Fibroblast of the aortic adventitia (primary cell): ENCODE results near the gene LSM14A. TPM values are rescaled to one million over a fixed set of nuclear protein-coding genes. Genes with fewer than 3 reads are reported as not detected.
A peak's percentile ranks its signal among the peaks of the same experiment; 100 is the strongest.
"Not testable (repeated sequence)": the region's sequence is repeated elsewhere in the genome, so short reads cannot be mapped to it uniquely, and the experiment has no call there.

ENCODE experiments used
- DNase-seq: peaks from one replicate; pipeline ENCODE4 v3.0.0-alpha.2; 2010; ENCODE audit warnings: low read depth
- H3K4me3 ChIP-seq: 2 replicates; pipeline ENCODE4 v1.5.1; 2011; ENCODE audit warnings: low read depth, mild to moderate bottlenecking, control low read depth, low read length, moderate library complexity
- total RNA-seq: library from RNA; depleted of rRNA; stranded (reverse); fragments of >200 nt; gene quantifications from 2 replicates; pipeline ENCODE4 v1.2.3, GENCODE V29; 2012; ENCODE audit warnings: low replicate concordance
- TF ChIP-seq, protein P1 (sequence below): IDR thresholded peaks from 2 replicates; pipeline ENCODE4 v1.5.1; 2011; ENCODE audit warnings: mild to moderate bottlenecking, low read length, control low read depth, inconsistent platforms; ENCODE audit not compliant: insufficient read depth

The LSM14A gene
- total RNA-seq, 1 donor: 55.5 TPM

DNA sequence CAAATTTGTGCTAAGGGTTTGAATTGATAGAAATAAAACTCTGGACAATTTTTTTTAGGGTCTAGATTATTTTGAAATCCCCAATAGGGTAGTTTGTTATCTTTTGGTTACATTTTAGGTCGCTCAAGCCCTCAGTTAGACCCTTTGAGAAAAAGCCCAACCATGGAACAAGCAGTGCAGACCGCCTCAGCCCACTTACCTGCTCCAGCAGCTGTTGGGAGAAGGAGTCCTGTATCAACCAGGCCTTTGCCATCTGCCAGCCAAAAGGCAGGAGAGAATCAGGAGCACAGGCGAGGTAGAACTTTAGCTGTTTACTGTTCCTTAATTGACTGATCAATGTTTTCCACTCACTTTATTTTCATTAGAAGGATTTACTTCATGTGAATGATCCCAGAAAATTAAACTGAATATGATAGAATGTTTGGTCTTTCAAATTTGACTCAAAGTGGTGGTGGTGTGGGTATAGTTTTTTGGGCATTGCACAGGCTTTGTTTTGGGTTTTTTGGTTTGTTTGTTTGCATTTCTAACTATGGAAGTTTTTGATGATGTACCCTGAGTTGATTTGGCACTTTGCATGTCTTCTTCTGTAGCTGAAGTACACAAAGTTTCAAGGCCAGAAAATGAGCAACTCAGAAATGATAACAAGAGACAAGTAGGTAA, 42.8 kb downstream of the LSM14A start:
- no peak overlapping the region for H3K4me3 ChIP-seq
- no peak for DNase-seq
- TF ChIP-seq, protein P1, sequence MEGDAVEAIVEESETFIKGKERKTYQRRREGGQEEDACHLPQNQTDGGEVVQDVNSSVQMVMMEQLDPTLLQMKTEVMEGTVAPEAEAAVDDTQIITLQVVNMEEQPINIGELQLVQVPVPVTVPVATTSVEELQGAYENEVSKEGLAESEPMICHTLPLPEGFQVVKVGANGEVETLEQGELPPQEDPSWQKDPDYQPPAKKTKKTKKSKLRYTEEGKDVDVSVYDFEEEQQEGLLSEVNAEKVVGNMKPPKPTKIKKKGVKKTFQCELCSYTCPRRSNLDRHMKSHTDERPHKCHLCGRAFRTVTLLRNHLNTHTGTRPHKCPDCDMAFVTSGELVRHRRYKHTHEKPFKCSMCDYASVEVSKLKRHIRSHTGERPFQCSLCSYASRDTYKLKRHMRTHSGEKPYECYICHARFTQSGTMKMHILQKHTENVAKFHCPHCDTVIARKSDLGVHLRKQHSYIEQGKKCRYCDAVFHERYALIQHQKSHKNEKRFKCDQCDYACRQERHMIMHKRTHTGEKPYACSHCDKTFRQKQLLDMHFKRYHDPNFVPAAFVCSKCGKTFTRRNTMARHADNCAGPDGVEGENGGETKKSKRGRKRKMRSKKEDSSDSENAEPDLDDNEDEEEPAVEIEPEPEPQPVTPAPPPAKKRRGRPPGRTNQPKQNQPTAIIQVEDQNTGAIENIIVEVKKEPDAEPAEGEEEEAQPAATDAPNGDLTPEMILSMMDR: no peak

DNA sequence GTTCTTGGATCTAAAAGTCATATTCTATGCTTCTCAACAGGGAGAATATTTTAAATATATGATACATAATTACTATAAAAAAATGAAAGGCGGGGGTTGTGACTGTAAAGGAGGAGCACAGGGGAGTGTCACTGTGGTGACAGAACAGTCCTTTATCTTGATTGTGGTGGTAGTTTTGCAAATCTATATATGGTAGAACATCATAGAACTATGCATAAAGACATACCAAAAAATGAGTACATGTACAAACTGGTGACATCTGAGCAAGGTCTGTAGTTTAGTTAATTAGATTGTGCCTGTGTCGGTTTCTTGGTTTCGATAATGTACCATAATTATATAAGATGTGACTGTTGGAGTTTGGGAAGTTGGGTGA, 43.3 kb downstream of the LSM14A start:
- TF ChIP-seq, protein P1: no peak
- no peak overlapping the region for H3K4me3 ChIP-seq
- DNase-seq: no peak

DNA sequence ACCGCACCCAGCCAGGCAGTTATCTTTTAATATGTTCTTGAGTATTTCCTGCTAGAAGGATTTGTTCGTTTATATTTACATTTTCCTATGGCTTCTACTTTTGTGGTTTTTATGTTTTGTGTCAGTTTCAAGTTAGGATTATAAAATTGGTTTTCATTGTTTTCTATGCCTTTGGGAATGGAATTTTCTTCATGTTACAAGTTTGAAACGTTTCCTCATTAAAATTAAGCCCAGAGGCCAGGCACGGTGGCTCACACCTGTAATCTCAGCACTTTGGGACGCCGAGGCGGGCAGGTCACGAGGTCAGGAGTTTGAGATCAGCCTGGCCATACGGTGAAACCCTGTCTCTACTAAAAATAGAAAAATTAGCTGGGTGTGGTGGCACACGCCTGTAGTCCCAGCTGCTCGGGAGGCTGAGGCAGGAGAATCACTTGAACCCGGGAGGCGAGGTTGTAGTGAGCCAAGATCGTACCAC, 44.5 kb downstream of the LSM14A start:
- H3K4me3 ChIP-seq, DNase-seq: not testable (repeated sequence)

DNA sequence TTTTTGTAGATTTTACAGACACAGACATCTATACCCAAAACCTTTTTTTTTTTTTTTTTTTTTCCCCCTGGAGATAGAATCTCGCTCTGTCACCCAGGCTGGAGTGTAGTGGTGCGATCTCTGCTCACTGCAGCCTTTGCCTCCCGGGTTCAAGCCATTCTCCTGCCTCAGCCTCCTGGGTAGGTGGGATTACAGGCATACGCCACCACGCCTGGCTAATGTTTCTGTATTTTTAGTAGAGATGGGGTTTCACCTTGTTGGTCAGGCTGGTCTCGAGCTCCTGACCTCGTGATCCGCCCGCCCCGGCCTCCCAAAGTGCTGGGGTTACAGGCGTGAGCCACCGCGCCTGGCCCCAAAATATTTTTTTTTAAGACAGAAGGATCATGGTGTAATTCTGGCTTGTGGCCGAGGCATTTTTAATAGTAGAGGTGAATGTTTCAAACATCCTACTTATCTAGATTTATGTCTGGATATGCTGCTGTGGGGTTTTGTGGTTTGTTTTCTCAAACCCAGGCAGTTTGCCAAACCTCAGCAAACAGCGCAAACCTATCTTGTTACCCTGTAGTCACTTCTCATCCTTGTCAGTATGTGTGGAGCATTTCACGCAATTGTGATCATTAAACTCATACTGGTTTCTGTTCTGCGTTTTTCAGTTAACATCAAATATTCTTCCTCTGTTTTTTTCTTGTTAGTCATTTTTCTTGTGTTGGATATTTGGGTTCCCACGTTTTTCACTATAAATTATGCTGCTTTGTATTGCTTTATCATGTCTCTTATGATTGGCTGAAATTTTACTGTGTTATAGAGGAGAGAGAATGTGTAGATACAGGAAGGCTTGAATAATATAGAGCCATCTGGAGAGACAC, 45.9 kb downstream of the LSM14A start:
- TF ChIP-seq, protein P1: no peak
- H3K4me3 ChIP-seq: no peak overlapping the region
- DNase-seq: peak; percentile 92

DNA sequence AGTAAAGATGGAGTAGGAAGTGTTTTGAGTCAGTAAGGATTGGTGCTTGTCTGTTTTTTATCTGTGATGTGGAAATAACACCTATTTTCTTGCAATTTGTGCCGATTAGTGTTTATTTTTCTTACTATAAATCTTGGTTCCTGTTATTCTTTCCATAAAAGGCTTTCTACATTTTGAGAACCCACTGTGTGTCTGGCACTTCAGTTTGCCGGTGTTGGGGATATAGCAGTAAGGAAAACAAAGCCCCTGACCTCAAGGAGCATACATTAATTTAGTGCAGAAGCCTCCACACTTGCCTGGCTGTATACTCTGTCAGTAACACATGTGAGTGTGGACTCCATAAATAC, 46.5 kb downstream of the LSM14A start:
- TF ChIP-seq, protein P1: no peak
- DNase-seq: no peak
- no peak overlapping the region for H3K4me3 ChIP-seq

DNA sequence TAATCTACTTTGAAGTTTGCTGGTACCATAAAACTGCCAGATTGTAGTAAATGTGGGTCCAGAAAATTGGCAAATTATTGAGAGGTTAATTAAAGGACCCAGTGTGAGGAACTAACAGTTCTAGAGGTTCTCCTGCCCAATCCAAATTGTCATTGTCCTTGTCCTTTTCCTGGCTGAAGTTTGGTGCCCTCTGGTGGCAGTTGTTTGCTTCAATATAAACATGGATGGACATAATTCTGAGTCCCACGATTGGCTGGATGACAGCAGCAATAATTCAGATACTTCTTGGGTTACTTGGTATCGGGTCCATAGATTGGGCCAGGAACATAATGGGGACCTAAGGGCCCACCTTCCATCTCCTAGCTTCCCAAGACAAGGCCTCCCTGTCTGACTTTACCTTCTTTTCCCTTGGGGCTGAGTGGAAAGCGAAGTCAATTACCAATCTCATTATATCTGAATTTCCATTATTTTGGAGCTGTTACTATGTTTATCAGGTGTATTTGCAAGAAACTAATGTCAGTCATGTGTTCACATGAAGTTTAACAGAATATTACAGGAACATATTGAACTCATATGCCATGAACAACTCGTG, 48.3 kb downstream of the LSM14A start:
- peak; percentile 78 for DNase-seq
- TF ChIP-seq, protein P1: peak; percentile 77
- no peak overlapping the region for H3K4me3 ChIP-seq

DNA sequence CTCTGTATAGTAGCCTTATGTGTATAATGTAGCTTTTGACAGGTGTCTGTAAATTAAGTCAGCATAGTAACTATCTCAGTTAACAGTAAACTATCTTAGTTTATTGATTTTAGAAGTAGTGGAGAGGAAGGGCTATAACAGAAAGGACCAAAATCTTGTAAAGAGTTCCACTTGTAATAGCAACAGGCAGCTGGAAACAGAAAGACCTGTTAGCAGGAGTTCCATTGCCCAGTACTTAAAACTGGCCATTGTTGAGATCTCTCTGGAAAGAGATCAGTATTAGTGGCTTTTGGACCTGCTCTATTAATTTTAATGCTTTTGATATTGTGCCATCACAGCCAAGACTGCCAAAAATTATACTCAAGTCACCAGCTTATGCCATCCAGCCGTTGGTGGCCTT, 50.1 kb downstream of the LSM14A start:
- TF ChIP-seq, protein P1: no peak

More for the DNA sequence above, 50.1 kb downstream of the LSM14A start:
- no peak for DNase-seq
- H3K4me3 ChIP-seq: no peak overlapping the region
